Neuronal stem cell (in vitro differentiated cells): ENCODE data around the gene GOSR1.

ENCODE experiments used
- DNase-seq: peaks from one replicate; pipeline ENCODE4 v3.0.0-alpha.2; 2013; ENCODE audit warnings: low spot score
- H2AFZ ChIP-seq: one replicate; pipeline ENCODE4 v1.6.1; 2013; ENCODE audit warnings: mild to moderate bottlenecking, low read length, inconsistent platforms
- H2AK5ac ChIP-seq: 2 replicates; pipeline ENCODE4 v1.6.1; 2013; ENCODE audit warnings: low read depth, mild to moderate bottlenecking, inconsistent platforms, low read length, moderate library complexity, mixed read lengths
- H2BK120ac ChIP-seq: 2 replicates; pipeline ENCODE4 v1.6.1; 2013; ENCODE audit warnings: low read depth, mild to moderate bottlenecking, inconsistent platforms, low read length, moderate library complexity, mixed read lengths
- H2BK12ac ChIP-seq: one replicate; pipeline ENCODE4 v1.6.1; 2013; ENCODE audit warnings: low read length, inconsistent platforms
- H2BK15ac ChIP-seq: 2 replicates; pipeline ENCODE4 v1.6.1; 2013; ENCODE audit warnings: mild to moderate bottlenecking, low read length, inconsistent platforms, mixed read lengths
- H2BK5ac ChIP-seq: one replicate; pipeline ENCODE4 v1.6.1; 2013; ENCODE audit warnings: inconsistent platforms, mild to moderate bottlenecking, low read length, moderate library complexity
- H3K14ac ChIP-seq: one replicate; pipeline ENCODE4 v1.6.1; 2013; ENCODE audit warnings: low read length, inconsistent platforms
- H3K18ac ChIP-seq: 2 replicates; pipeline ENCODE4 v1.6.1; 2013; ENCODE audit warnings: low read length, inconsistent platforms
- H3K23ac ChIP-seq: 2 replicates; pipeline ENCODE4 v1.6.1; 2013; ENCODE audit warnings: low read depth, mild to moderate bottlenecking, mixed read lengths, low read length, inconsistent platforms; ENCODE audit not compliant: poor library complexity
- H3K27ac ChIP-seq: replicated peaks from 3 replicates; pipeline ENCODE4 v1.5.1; 2013; ENCODE audit warnings: low read length, inconsistent platforms
- H3K27me3 ChIP-seq, 3 experiments: 2 replicates each; pipeline ENCODE4 v1.6.1; 2013; ENCODE audit warnings: low read length in 3 of 3, mild to moderate bottlenecking in 2 of 3, inconsistent platforms in 1 of 3, low read depth in 1 of 3, mixed read lengths in 1 of 3, moderate library complexity in 1 of 3; ENCODE audit not compliant: control insufficient read depth in 3 of 3, insufficient read depth in 3 of 3
- H3K36me3 ChIP-seq, 2 donors: replicated peaks in 1 of 2; 2 replicates each; pipeline ENCODE4 v1.6.1; 2013; ENCODE audit warnings: low read length in 2 of 2; ENCODE audit not compliant: control insufficient read depth in 2 of 2, insufficient read depth in 2 of 2
- H3K4ac ChIP-seq: 2 replicates; pipeline ENCODE4 v1.6.1; 2013; ENCODE audit warnings: inconsistent platforms, mild to moderate bottlenecking, low read length, moderate library complexity
- H3K4me1 ChIP-seq, 2 donors: 1 replicate in 1 of 2; 2 replicates in 1 of 2; pipeline ENCODE4 v1.6.1; 2013; ENCODE audit warnings: low read length in 2 of 2, low read depth in 1 of 2; ENCODE audit not compliant: control insufficient read depth in 2 of 2, insufficient read depth in 1 of 2
- H3K4me2 ChIP-seq: one replicate; pipeline ENCODE4 v1.6.1; 2013; ENCODE audit warnings: mild to moderate bottlenecking, low read length, inconsistent platforms; ENCODE audit not compliant: insufficient read depth, poor library complexity, severe bottlenecking
- H3K4me3 ChIP-seq, 2 donors: 2 replicates each; pipeline ENCODE4 v1.5.1; 2013; ENCODE audit warnings: low read length in 2 of 2, mild to moderate bottlenecking in 2 of 2, inconsistent platforms in 1 of 2, moderate library complexity in 1 of 2
- H3K79me1 ChIP-seq: one replicate; pipeline ENCODE4 v1.6.1; 2013; ENCODE audit warnings: low read depth, mild to moderate bottlenecking, inconsistent platforms, low read length, moderate library complexity
- H3K9ac ChIP-seq: one replicate; pipeline ENCODE4 v1.6.1; 2013; ENCODE audit warnings: mild to moderate bottlenecking, low read depth, low read length, inconsistent platforms; ENCODE audit not compliant: poor library complexity
- H3K9me3 ChIP-seq, 2 donors: replicated peaks in 1 of 2; 2 replicates each; pipeline versions ENCODE3 to v1.6.1; 2013; ENCODE audit warnings: low read length in 2 of 2, mild to moderate bottlenecking in 2 of 2, inconsistent platforms in 1 of 2, low read depth in 1 of 2, mixed read lengths in 1 of 2, moderate library complexity in 1 of 2; ENCODE audit not compliant: control insufficient read depth in 2 of 2, insufficient read depth in 1 of 2
- H4K8ac ChIP-seq: one replicate; pipeline ENCODE4 v1.6.1; 2013; ENCODE audit warnings: low read depth, mild to moderate bottlenecking, inconsistent platforms, low read length, moderate library complexity
- H4K91ac ChIP-seq: one replicate; pipeline ENCODE4 v1.6.1; 2013; ENCODE audit warnings: low read length, low read depth, mild to moderate bottlenecking, inconsistent platforms; ENCODE audit not compliant: poor library complexity
- WGBS, 2 donors: extraction: QIAGEN DNeasy Blood & Tissue Kit; methylation state at CpG; one replicate each; pipeline ENCODE4 v1.1.7; 2013; ENCODE audit warnings: missing lambda C conversion rate in 2 of 2, mixed read lengths in 1 of 2; ENCODE audit not compliant: insufficient read length in 2 of 2, insufficient replicate concordance in 1 of 2; ENCODE audit errors: extremely low coverage in 2 of 2; 5-methylcytosine and 5-hydroxymethylcytosine counted together

Gene GOSR1

GRCh38 chr17:30495586-30495985, 18.4 kb downstream of the GOSR1 start:
- Histone ChIP-seq H3K27me3 (no peaks in the 10 kb centered on the region), H2AK5ac (no peak overlapping the region), H3K27ac (no peak overlapping the region), H2AFZ (no peak overlapping the region), H3K9me3 (peaks cover 0 to 7% of the 10 kb centered on the region in 2 donors), H3K4me2 (no peak overlapping the region), H3K4me3 (no peak overlapping the region), H3K79me1 (no peaks in the 10 kb centered on the region), H3K14ac (no peak overlapping the region), H3K4me1 (no peaks in the 10 kb centered on the region), H3K9ac (no peak overlapping the region), H2BK120ac (no peak overlapping the region), H2BK5ac (no peak overlapping the region), H4K91ac (no peak overlapping the region), H2BK12ac (no peak overlapping the region), H3K18ac (no peak overlapping the region), H2BK15ac (no peak overlapping the region), H3K23ac (no peak overlapping the region), H4K8ac (no peak overlapping the region), H3K4ac (no peak overlapping the region), H3K36me3 (peaks cover 15 to 97% of the 10 kb centered on the region in 2 donors)
- DNase-seq: no peak

DNA sequence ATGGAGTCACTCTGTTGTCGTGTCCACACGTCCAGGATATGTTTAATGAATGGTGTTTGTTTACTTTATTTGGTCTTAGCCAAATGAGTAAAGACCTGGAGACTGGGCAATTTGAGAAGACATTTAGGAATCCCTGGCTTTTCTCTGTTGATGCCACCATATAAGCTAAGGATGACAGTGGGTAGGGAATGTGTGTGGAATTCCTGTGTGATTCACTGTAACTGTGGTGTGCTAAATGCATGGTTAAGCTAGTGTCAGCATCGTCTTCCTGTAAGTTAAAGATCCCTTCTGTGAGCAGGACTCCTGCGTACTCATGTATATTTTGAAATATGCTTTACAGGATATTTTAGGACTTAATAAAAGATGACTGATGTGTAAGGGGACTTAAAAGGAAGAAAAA, 26.4 kb downstream of the GOSR1 start:
- Histone ChIP-seq H3K4me2 (no peak overlapping the region), H2BK15ac (no peak overlapping the region), H4K91ac (no peak overlapping the region), H3K4me3 (no peak overlapping the region), H3K4me1 (no peaks in the 10 kb centered on the region), H3K18ac (no peak overlapping the region), H3K79me1 (no peaks in the 10 kb centered on the region), H3K9ac (no peak overlapping the region), H2AFZ (no peak overlapping the region), H3K9me3 (peaks cover 0 to 23% of the 10 kb centered on the region in 2 donors), H3K23ac (no peak overlapping the region), H3K4ac (no peak overlapping the region), H4K8ac (no peak overlapping the region), H2BK5ac (no peak overlapping the region), H3K27ac (no peak overlapping the region), H3K36me3 (peaks cover 5 to 93% of the 10 kb centered on the region in 2 donors), H2BK12ac (no peak overlapping the region), H2BK120ac (no peak overlapping the region), H3K27me3 (no peaks in the 10 kb centered on the region), H3K14ac (no peak overlapping the region), H2AK5ac (no peak overlapping the region)
- no CpG with 5 or more reads among the region's 4 CpGs for WGBS, 2 donors
- DNase-seq: no peak

DNA sequence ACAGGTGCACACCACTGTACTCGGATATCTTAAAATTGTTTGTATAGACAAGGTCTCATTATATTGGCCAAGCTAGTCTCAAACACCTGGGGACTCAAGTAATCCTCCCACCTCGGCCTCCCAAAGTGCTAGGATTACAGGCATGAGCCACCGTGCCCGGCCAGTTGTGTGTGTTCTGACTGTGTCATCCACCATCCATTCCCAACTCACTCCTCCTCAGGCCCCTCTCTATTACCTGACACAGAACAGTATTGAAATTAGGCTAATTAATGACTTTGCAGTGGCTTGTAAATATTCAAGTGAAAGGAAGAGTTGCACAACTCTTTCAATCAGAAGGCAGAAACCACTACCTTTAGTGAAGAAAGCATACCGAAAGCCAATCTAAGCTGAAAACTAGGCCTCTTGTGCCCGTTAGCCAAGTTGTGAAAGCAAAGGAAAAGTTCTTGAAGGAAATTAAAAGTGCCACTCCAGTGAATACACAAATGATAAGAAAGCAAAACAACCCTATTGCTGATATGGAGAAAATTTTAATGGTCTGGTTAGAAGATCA, 28.7 kb downstream of the GOSR1 start:
- no peak overlapping the region for H3K4ac ChIP-seq
- H3K9me3 ChIP-seq: peaks cover 0 to 16% of the 10 kb centered on the region in 2 donors
- no peak overlapping the region for H2BK120ac ChIP-seq
- H3K18ac ChIP-seq: no peak overlapping the region
- no peak overlapping the region for H3K14ac ChIP-seq
- no peak overlapping the region for H2AFZ ChIP-seq
- H4K91ac ChIP-seq: no peak overlapping the region
- no peak for DNase-seq
- H3K27ac ChIP-seq: no peak overlapping the region
- no peak overlapping the region for H3K4me2 ChIP-seq
- no peak overlapping the region for H2BK12ac ChIP-seq
- H3K36me3 ChIP-seq: peaks cover 5 to 81% of the 10 kb centered on the region in 2 donors
- no peaks in the 10 kb centered on the region for H3K4me1 ChIP-seq
- no peak overlapping the region for H2BK15ac ChIP-seq
- no CpG with 5 or more reads among the region's 6 CpGs for WGBS, 2 donors
- no peak overlapping the region for H4K8ac ChIP-seq
- no peaks in the 10 kb centered on the region for H3K79me1 ChIP-seq
- H2BK5ac ChIP-seq: no peak overlapping the region
- H3K9ac ChIP-seq: no peak overlapping the region
- H2AK5ac ChIP-seq: no peak overlapping the region
- no peaks in the 10 kb centered on the region for H3K27me3 ChIP-seq
- no peak overlapping the region for H3K23ac ChIP-seq
- no peak overlapping the region for H3K4me3 ChIP-seq

DNA sequence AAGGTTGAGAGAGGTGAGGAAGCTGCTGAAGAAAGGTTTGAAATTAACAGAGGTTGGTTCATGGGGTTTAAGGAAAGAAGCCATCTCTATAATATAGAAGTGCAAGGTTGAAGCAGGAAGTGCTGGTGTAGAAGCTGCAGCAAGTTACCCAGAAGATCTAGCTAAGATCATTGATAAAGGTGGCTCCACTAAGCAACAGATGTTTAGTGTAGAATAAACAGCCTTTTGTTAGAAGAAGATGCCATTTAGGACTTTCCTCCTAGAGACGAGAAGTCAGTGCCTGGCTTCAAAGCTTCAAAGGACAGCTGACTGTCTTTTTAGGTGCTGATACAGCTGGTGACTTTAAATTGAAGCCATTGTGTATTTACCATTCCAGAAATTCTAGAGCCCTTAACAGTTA, 29.3 kb downstream of the GOSR1 start:
- Histone ChIP-seq H2BK5ac (no peak overlapping the region), H3K4me1 (no peaks in the 10 kb centered on the region), H3K9me3 (peaks cover 0 to 10% of the 10 kb centered on the region in 2 donors), H3K27ac (no peak overlapping the region), H4K8ac (no peak overlapping the region), H2BK120ac (no peak overlapping the region), H3K23ac (no peak overlapping the region), H3K4me3 (no peak overlapping the region), H3K79me1 (no peaks in the 10 kb centered on the region), H3K36me3 (peaks cover 5 to 81% of the 10 kb centered on the region in 2 donors), H3K9ac (no peak overlapping the region), H3K4me2 (no peak overlapping the region), H3K4ac (no peak overlapping the region), H3K14ac (no peak overlapping the region), H3K27me3 (no peaks in the 10 kb centered on the region), H2AFZ (no peak overlapping the region), H2AK5ac (no peak overlapping the region), H3K18ac (no peak overlapping the region), H4K91ac (no peak overlapping the region), H2BK12ac (no peak overlapping the region), H2BK15ac (no peak overlapping the region)
- no peak for DNase-seq
- no CpG with 5 or more reads among the region's 1 CpG for WGBS, 2 donors
